HG03060 (cell line): Measurements from ENCODE around the gene FN1.

Experiments used
- ATAC-seq: cut with Tn5 transposase; IDR thresholded peaks from one replicate; pipeline ENCODE4 v1.9.1; 2021; ENCODE audit warnings: low read depth, moderate number of reproducible peaks; ENCODE audit not compliant: unreplicated experiment

Gene FN1

GRCh38 chr2:215390550-215390913 lies 45.3 kb downstream of the FN1 start:
- ATAC-seq, result no peak

DNA sequence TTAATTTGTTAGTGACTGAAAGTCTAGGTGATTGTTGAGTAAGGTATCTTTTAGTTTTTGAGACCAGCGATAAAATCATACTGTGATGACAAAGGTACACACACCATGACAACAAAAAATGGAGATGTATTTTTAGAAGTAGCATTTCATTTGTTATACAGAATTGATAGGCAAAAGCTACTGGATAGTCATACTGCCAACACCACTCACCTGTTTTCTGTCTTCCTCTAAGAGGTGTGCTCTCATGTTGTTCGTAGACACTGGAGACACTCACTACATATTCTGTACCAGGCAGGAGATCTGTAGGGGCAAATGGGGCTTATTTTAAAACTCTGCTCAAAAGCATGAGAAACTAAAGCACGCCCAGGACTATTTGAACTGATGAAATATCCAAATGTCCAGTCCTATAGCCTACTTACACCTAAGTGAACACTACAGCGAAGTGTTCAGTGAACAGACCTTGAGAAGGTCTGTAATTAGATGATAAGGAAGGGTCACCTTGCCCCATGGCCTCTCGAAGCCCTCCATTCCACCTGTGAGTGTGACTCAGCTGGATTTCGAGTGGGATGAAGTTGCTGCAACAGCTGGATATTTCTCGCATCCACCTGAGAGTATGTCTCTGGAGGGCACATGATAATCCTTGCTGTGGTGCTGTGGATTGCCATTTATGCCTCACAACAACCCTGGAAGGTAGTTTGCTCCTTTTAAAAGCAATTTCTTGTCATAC lies 47.7 kb downstream of the FN1 start:
- ATAC-seq, result no peak

DNA sequence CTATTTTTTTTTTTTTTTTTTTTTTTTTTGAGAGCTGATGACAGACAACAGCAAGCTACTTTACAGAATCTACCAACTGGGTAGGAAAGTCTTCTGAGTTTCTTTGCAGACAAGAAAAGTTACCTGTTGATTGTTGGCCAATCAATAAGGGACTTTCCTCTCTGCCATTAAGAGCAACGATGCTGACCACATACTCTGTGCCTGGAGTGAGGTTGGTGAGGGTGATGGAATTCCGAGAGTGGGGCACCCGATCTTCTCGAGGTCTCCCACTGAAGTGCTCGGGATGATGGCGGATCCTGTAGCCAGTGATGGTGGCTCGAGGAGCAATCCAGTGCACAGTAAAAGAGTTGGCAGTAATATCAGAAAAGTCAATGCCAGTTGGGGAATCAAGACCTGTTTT lies 49.3 kb downstream of the FN1 start:
- no peak for ATAC-seq

DNA sequence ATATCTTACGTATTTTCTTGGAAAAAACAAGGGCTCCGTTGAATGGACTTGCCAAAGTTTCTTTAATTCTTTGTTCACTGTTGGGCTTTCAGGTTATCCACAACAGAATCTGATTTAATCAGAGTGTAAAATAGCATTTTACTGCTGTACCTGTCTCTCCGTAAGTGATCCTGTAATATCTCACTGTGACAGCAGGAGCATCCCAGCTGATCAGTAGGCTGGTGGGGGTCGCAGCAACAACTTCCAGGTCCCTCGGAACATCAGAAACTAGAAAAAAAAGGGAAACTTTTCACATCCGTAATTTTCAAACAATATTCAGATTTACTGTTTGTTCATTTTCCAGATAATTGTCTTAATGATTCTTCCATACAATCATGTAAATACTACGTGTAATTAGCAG lies 51.2 kb downstream of the FN1 start:
- ATAC-seq, result no peak

- no peak for ATAC-seq
Observed at GRCh38 chr2:215383652-215384279, 52.1 kb downstream of the FN1 start.

- no peak for ATAC-seq
Observed at GRCh38 chr2:215382480-215382879, 53.4 kb downstream of the FN1 start.

DNA sequence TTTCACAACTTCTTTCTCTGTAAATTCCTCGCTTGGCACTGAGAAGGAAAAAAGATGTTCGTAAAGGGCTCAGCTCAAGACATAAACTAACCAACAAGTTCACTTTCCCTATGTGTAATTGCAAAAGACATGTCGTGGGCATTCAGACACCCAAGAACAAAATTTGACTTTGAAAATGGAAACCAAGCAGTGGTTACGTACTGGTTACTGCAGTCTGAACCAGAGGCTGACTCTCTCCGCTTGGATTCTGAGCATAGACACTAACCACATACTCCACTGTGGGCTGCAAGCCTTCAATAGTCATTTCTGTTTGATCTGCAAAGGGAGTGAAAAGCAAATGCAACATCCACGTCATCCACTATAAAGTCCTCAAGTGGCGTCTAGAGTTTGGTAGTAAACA lies 53.9 kb downstream of the FN1 start:
- ATAC-seq, result no peak

DNA sequence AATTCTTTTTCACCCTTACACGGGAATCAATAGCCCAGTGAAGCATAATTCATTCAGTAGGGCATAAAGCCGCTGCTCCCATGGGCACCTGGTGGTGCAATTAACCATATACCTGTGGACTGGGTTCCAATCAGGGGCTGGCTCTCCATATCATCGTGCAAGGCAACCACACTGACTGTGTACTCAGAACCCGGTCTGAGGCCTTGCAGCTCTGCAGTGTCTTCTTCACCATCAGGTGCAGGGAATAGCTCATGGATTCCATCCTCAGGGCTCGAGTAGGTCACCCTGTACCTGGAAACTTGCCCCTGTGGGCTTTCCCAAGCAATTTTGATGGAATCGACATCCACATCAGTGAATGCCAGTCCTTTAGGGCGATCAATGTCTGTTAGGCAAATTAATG lies 55.2 kb downstream of the FN1 start:
- ATAC-seq, result no peak

DNA sequence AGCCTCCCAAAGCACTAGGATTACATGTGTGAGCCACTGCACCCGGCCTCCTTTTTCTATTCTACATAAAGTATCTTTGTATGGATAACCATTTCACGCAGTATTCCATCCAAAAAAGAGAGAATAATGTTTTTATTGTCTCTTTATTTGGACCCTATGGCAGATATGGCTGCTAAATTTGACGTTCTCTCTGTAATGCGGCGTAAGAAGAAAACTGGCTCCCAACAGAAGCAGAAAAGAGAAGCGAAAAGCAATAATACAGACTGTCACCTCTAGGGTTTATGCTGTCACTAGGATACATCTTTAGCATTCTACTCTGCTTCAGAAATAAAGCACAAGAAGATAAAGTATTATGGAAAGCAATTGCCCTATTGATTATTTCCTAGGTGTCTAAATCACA lies 55.9 kb downstream of the FN1 start:
- ATAC-seq, result no peak

DNA sequence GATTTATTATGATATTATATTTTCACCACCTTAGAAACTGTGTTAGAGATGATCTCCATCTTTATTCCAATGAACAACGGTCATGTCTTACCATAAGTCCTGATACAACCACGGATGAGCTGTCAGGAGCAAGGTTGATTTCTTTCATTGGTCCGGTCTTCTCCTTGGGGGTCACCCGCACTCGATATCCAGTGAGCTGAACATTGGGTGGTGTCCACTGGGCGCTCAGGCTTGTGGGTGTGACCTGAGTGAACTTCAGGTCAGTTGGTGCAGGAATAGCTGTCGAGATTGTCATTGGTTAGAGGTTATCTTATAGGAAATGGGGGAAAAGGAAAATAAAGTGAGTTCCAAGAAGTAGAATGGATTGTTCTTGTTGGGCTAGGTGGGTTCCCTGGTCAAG lies 56.8 kb downstream of the FN1 start:
- no peak for ATAC-seq

GRCh38 chr2:215378045-215378444 lies 57.8 kb downstream of the FN1 start:
- ATAC-seq, result no peak

GRCh38 chr2:215377283-215377682 lies 58.6 kb downstream of the FN1 start:
- ATAC-seq, result no peak

GRCh38 chr2:215376103-215376780 lies 59.6 kb downstream of the FN1 start:
- no peak for ATAC-seq

GRCh38 chr2:215375467-215375830 lies 60.4 kb downstream of the FN1 start:
- ATAC-seq, result no peak

DNA sequence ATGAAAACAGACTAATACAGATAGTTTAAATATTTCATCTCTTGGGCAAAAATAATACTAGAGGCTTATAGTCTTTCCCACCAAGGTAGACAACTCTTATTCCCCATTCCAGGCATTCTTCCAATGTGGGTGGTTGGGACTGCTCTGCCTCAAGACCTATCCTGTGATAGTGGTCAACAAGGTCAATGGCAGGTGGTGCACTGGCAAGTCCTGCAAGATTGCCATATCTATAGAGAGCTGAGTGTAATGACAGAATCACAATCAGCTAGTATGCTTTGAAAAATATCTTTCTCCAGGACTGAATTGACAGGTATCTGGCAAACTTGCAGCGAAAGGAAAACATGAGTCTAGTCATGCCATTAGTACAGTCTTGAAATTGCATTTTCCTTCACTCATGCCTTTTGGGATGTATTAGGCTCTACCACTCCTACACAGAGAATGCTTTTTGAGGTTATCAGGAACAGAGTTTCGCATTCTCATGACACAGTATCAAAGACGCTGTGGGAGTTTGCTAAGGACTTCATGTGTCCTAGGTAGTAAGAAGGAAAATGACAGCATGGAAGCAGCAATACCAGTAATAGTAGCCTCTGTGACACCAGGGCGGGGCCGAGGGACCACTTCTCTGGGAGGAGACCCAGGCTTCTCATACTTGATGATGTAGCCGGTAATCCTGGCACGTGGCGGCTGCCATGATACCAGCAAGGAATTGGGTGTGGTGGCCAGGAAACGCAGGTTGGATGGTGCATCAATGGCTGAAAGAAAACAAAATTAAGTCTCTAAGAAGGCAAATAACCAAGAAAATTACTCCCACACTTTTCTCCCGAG lies 61.0 kb downstream of the FN1 start:
- ATAC-seq, result no peak

GRCh38 chr2:215374002-215374401 lies 61.9 kb downstream of the FN1 start:
- ATAC-seq, result no peak

DNA sequence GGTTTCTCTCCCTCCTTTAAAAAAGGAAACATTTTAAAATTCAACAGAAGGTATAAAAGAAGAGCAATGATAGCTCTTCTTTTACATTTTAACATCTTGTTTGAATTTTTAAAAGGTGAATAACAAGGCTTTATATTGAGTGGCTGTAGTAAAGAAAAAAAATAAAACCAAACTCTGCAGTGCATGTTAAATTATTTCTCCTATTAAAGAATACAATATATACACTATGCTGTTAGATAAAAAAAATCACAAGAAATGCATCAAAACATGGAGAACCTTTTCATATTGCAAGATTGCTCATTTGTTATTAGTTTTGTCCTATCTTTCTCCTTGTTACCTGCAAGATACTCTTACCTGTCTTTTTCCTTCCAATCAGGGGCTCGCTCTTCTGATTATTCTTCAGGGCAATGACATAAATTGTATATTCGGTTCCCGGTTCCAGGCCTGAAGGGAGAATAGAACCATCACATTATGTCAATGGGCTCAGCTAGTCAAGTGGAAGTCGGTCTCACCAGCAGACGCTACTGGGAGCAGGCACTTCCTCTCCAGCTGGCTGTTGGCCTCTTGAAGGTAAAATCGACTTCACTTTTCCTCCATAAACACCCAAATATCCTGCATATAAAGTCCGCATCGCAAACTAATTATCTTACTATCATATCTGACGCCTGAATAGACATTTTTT lies 62.8 kb downstream of the FN1 start:
- no peak for ATAC-seq

- ATAC-seq, result no peak
Observed at GRCh38 chr2:215371915-215372897, 63.7 kb downstream of the FN1 start.
